ENCODE measurements around the gene SNTG2.

GRCh38 chr2:1210352-1210751 is 259.7 kb downstream of the SNTG2 start:
- no peak for TF ChIP-seq POLR2AphosphoS5 (IDR thresholded peaks at IDR 0.05; ENCODE audit: low read depth, low read length)
- TF ChIP-seq SIN3A (IDR thresholded peaks at IDR 0.05; ENCODE audit: borderline replicate concordance, insufficient read depth, low read length) = no peak
- TF ChIP-seq TAF1 (IDR thresholded peaks at IDR 0.05; ENCODE audit: borderline replicate concordance, insufficient read depth, low read length) = no peak
